Endometrium (tissue), 2 donors: ENCODE results near the gene CFAP119.

ENCODE experiments used
- FAIRE-seq: peaks from 2 replicates; lab custom pipeline; 2012; peaks lifted over from hg19 to GRCh38; lab: Jason Lieb, UNC
- donor health status: control.
- donor health status: control.

The CFAP119 gene

DNA sequence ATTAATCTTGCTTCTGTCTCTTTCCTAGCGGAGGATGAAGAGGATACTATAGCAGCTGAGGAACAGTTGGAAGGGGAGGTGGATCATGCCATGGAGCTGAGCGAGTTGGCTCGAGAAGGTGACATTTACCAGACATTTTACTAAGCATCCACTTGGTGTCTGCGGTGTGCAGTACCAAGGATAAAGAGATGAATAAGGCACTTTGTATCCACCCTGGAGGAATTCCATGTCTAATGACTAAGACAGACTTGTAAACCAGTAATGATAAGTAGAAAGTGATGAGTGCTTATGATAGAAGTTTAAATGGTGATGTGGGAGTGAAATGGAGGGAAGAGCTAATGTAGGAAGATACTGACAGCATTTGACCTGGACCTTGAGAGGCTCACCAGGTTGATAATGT lies 50.9 kb downstream of the CFAP119 start:
- no peak for FAIRE-seq
